GM23248 (cell line): ENCODE measurements around the gene CDC42SE1. TPM values are rescaled to one million over a fixed set of nuclear protein-coding genes. Genes with fewer than 3 reads are reported as not detected.

ENCODE experiments used
- DNase-seq: peaks from one replicate; pipeline ENCODE4 v3.0.0-alpha.2; 2015
- H2AFZ ChIP-seq: fragments of 200-600 bp; sonication (generic); 2 replicates; pipeline ENCODE4 v1.6.1; 2016; ENCODE audit warnings: antibody characterized with exemption
- H3F3A ChIP-seq: fragments of 200-600 bp; sonication (generic); 2 replicates; pipeline ENCODE4 v1.6.1; 2016; ENCODE audit warnings: mild to moderate bottlenecking, antibody characterized with exemption, mixed run types; ENCODE audit not compliant: insufficient read depth
- H3K27ac ChIP-seq: fragments of 200-600 bp; sonication (generic); 2 replicates; pipeline ENCODE4 v1.5.1; 2016; ENCODE audit warnings: mild to moderate bottlenecking
- H3K27me3 ChIP-seq: fragments of 200-600 bp; sonication (generic); replicated peaks from 2 replicates; pipeline ENCODE4 v1.6.1; 2016; ENCODE audit warnings: mild to moderate bottlenecking; ENCODE audit not compliant: insufficient read depth
- H3K36me3 ChIP-seq: fragments of 200-600 bp; sonication (generic); 2 replicates; pipeline ENCODE4 v1.6.1; 2016; ENCODE audit warnings: low read depth, mild to moderate bottlenecking
- H3K4me1 ChIP-seq: fragments of 200-600 bp; sonication (generic); 2 replicates; pipeline ENCODE4 v1.6.1; 2016; ENCODE audit warnings: mild to moderate bottlenecking; ENCODE audit not compliant: insufficient read depth
- H3K4me2 ChIP-seq: fragments of 200-600 bp; sonication (generic); one replicate; pipeline ENCODE4 v1.6.1; 2016; ENCODE audit warnings: mild to moderate bottlenecking; ENCODE audit not compliant: unreplicated experiment
- H3K4me3 ChIP-seq: fragments of 200-600 bp; sonication (generic); 2 replicates; pipeline ENCODE4 v1.5.1; 2016; ENCODE audit warnings: mild to moderate bottlenecking
- H3K79me2 ChIP-seq: fragments of 200-600 bp; sonication (generic); 2 replicates; pipeline ENCODE4 v1.6.1; 2016; ENCODE audit warnings: mild to moderate bottlenecking; ENCODE audit not compliant: insufficient read depth
- H3K9ac ChIP-seq: fragments of 200-600 bp; sonication (generic); 2 replicates; pipeline ENCODE4 v1.6.1; 2016; ENCODE audit warnings: mild to moderate bottlenecking
- H3K9me2 ChIP-seq: fragments of 200-600 bp; sonication (generic); 2 replicates; pipeline ENCODE4 v1.6.1; 2016; ENCODE audit warnings: mixed run types, mild to moderate bottlenecking, moderate library complexity; ENCODE audit not compliant: insufficient read depth
- H3K9me3 ChIP-seq: fragments of 200-600 bp; sonication (generic); one replicate; pipeline ENCODE4 v1.6.1; 2017; ENCODE audit warnings: low read depth
- H4K20me1 ChIP-seq: fragments of 200-600 bp; sonication (generic); 2 replicates; pipeline ENCODE4 v1.6.0; 2016; ENCODE audit not compliant: insufficient read depth
- EZH2 ChIP-seq: fragments of 200-600 bp; sonication (generic); IDR thresholded peaks from 2 replicates; pipeline ENCODE4 v1.6.1; 2018; ENCODE audit warnings: antibody characterized with exemption, mild to moderate bottlenecking; ENCODE audit not compliant: insufficient read depth, poor library complexity, severe bottlenecking
- EZH2phosphoT487 ChIP-seq: fragments of 200-600 bp; sonication (generic); IDR thresholded peaks from 2 replicates; pipeline ENCODE4 v1.6.1; 2018; ENCODE audit warnings: antibody characterized with exemption, moderate library complexity, mild to moderate bottlenecking, low read depth; ENCODE audit not compliant: insufficient read depth
- WGBS, 2 experiments: methylation state at CpG; one replicate each; pipeline ENCODE4 v1.1.6; 2015 to 2017; ENCODE audit warnings: low lambda C conversion rate in 2 of 2, low coverage in 1 of 2; ENCODE audit errors: missing lambda C conversion rate in 2 of 2; 5-methylcytosine and 5-hydroxymethylcytosine counted together
- in situ Hi-C: fragments of 300-500 bp; cut with MboI; formaldehyde crosslinking; loops from 2 replicates; pipeline ENCODE4 v1.15.0; 2020
- polyA plus RNA-seq: library from polyadenylated mRNA; unstranded; fragments of >200 nt; fragmentation: Nextera tagmentation; extraction: Ambion mirVana; gene quantifications from 2 replicates; pipeline ENCODE4 v1.2.1, GENCODE V29; 2016
- total RNA-seq: library from RNA; depleted of rRNA; stranded (reverse); fragments of >200 nt; shearing (Covaris generic); gene quantifications from 2 replicates; pipeline ENCODE4 v1.2.3, GENCODE V29; 2014

CDC42SE1 gene
- total and polyA plus RNA-seq, 2 experiments from 2014 or later = 18.2 to 52.2 TPM

- in situ Hi-C loops = no loop called here
- 2 to 3% methylated on average over 3 of the region's 3 CpGs for WGBS, 2 experiments
- peaks cover 88% of the 10 kb centered on the region for H3K79me2 ChIP-seq
- H2AFZ ChIP-seq = peak overlapping the region; percentile 78; the same call in 1 of the 2 replicates
- H3K9me2 ChIP-seq = no peaks in the 10 kb centered on the region
- H3F3A ChIP-seq = peaks cover 16% of the 10 kb centered on the region
- peak overlapping the region; percentile 72 for H3K4me2 ChIP-seq
- H3K27ac ChIP-seq = peak overlapping the region; percentile 100
- no peaks in the 10 kb centered on the region for H3K36me3 ChIP-seq
- peak overlapping the region; percentile 85 for H3K9ac ChIP-seq
- peaks cover 23% of the 10 kb centered on the region for H3K4me1 ChIP-seq
- peak; percentile 97 for DNase-seq
- H3K9me3 ChIP-seq = no peaks in the 10 kb centered on the region
- H3K4me3 ChIP-seq = peak overlapping the region; percentile 54
- TF ChIP-seq EZH2phosphoT487 (no peak), EZH2 (no peak)
- H3K27me3 ChIP-seq = no peaks in the 10 kb centered on the region
- no peaks in the 10 kb centered on the region for H4K20me1 ChIP-seq
These were observed 3.4 kb upstream of the CDC42SE1 start for GRCh38 chr1:151062741-151063371.

- Histone ChIP-seq H3K27ac (peak overlapping the region; percentile 100; the same call in 1 of the 2 replicates), H3K4me3 (no peak overlapping the region), H3K9ac (no peak overlapping the region), H2AFZ (no peak overlapping the region), H3K36me3 (no peaks in the 10 kb centered on the region), H3F3A (peaks cover 16% of the 10 kb centered on the region), H3K4me1 (peaks cover 34% of the 10 kb centered on the region), H3K79me2 (peaks cover 89% of the 10 kb centered on the region), H3K9me2 (no peaks in the 10 kb centered on the region), H3K4me2 (no peak overlapping the region), H3K9me3 (no peaks in the 10 kb centered on the region), H3K27me3 (no peaks in the 10 kb centered on the region), H4K20me1 (0 out of 2 replicates have a peak, but pooled peaks cover 3% of the 10 kb centered on the region)
- TF ChIP-seq EZH2 (no peak), EZH2phosphoT487 (no peak)
- in situ Hi-C loops = no loop called here
- DNase-seq = no peak
- 94 to 100% methylated on average over 2 of the region's 2 CpGs for WGBS, 2 experiments
These were observed 2.3 kb upstream of the CDC42SE1 start for GRCh38 chr1:151061704-151062103.

- peaks cover 16% of the 10 kb centered on the region for H3F3A ChIP-seq
- H2AFZ ChIP-seq = peak overlapping the region; percentile 91
- 0 out of 2 replicates have a peak, but pooled peaks cover 2% of the 10 kb centered on the region for H3K36me3 ChIP-seq
- in situ Hi-C loops = no loop called here
- no peak for DNase-seq
- H4K20me1 ChIP-seq = peaks cover 4% of the 10 kb centered on the region; the same call in 1 of the 2 replicates
- H3K4me3 ChIP-seq = peak overlapping the region; percentile 90
- no peaks in the 10 kb centered on the region for H3K9me3 ChIP-seq
- H3K4me1 ChIP-seq = peaks cover 43% of the 10 kb centered on the region
- 73 to 75% methylated on average over 4 of the region's 4 CpGs for WGBS, 2 experiments
- no peak for TF ChIP-seq EZH2
- no peak for TF ChIP-seq EZH2phosphoT487
- H3K27me3 ChIP-seq = no peaks in the 10 kb centered on the region
- peaks cover 91% of the 10 kb centered on the region for H3K79me2 ChIP-seq
- H3K9ac ChIP-seq = peak overlapping the region; percentile 92
- peak overlapping the region; percentile 74 for H3K27ac ChIP-seq
- H3K9me2 ChIP-seq = no peaks in the 10 kb centered on the region
- H3K4me2 ChIP-seq = peak overlapping the region; percentile 97
These were observed 1.4 kb upstream of the CDC42SE1 start for GRCh38 chr1:151060657-151061421.

- Histone ChIP-seq H2AFZ (peak within 1 kb of the TSS; percentile 91), H3K9me3 (no peaks in the 10 kb centered on the region), H3K9ac (peak within 1 kb of the TSS; percentile 92), H4K20me1 (peaks cover 4% of the 10 kb centered on the region; the same call in 1 of the 2 replicates), H3K79me2 (peaks cover 91% of the 10 kb centered on the region), H3K4me3 (peak within 1 kb of the TSS; percentile 90), H3K27ac (peak within 1 kb of the TSS; percentile 74), H3K27me3 (no peaks in the 10 kb centered on the region), H3K9me2 (no peaks in the 10 kb centered on the region), H3F3A (peaks cover 21% of the 10 kb centered on the region), H3K36me3 (peaks cover 8% of the 10 kb centered on the region; the same call in 1 of the 2 replicates), H3K4me2 (peak within 1 kb of the TSS; percentile 97), H3K4me1 (peaks cover 46% of the 10 kb centered on the region)
- in situ Hi-C loops = no loop called here
- TF ChIP-seq EZH2phosphoT487 (no peak), EZH2 (no peak)
- peak; percentile 72 for DNase-seq
- 1 to 2% methylated on average over 14 to 15 of the region's 15 CpGs for WGBS, 2 experiments
These were observed 710 bp upstream of the CDC42SE1 start, which contains the start of gene MLLT11 for GRCh38 chr1:151060007-151060656. Gene MLLT11 (plus strand): TSS chr1:151060397. CDS start chr1:151067225, 6,828 bp downstream.
